Endothelial cell of coronary artery (primary cell): Measurements from ENCODE around the gene KLF2. TPM values are rescaled to one million over a fixed set of nuclear protein-coding genes. Genes with fewer than 3 reads are reported as not detected.

Source experiments
- total RNA-seq: library from RNA; depleted of rRNA; stranded (reverse); fragments of >200 nt; gene quantifications from 2 replicates; pipeline ENCODE4 v1.2.3, GENCODE V29; 2014

Gene KLF2
- 7.2 and 15.4 TPM in 2 replicates for total RNA-seq

DNA sequence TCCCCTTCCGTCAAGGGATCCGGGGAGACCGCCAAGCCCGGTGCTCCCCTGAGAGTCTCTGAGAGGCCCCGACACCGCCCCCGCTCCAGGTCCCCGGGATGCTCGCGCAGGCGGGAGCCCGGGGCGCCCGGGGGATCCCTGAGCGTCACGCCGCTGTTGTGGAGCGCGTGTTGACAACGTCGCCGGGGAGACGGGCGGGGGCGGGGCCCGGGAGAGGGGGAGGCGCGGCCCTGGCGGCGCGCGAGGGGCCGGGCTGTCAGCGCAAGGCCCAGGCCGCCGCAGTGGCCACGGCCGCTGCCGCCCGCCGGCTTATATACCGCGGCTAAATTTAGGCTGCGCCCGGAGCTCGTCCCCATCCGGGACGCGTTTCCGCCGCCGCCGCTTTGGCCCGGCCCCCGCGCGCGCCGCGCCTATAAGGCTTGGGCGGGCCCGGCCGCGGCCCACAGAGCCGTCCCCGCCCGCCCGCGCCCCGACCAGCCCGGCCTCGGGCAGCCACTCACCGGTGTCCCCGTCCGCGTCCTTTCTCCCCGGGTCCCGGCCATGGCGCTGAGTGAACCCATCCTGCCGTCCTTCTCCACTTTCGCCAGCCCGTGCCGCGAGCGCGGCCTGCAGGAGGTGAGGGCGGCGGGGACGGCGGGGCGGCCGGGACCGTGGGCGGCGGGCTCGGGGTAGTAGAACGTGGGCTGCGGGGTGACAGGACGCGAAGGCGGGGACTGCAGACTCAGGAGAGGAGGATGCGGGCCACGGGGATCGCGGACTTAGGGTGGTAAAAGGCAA lies at the start of gene KLF2:
Gene KLF2, plus strand, starts transcription at position 443 of the 777 bp plus-strand sequence. Its CDS starts 98 bp downstream, at position 541.

Other genes starting within 250 kb of the KLF2 start
- 510 and 939 TPM in 2 replicates for gene TPM4, start 248.3 kb upstream of the KLF2 start, total RNA-seq
- 89.6 and 93.1 TPM in 2 replicates for gene RAB8A, start 212.9 kb upstream of the KLF2 start, total RNA-seq
- gene HSH2D, start 181.1 kb upstream of the KLF2 start, total RNA-seq, result not detected in 2 replicates
- gene CIB3, start 151.3 kb upstream of the KLF2 start, total RNA-seq, result not detected in 2 replicates
- 108 and 121 TPM in 2 replicates for gene FAM32A, start 139.4 kb upstream of the KLF2 start, total RNA-seq
- 81.1 and 94.1 TPM in 2 replicates for gene AP1M1, start 126.9 kb upstream of the KLF2 start, total RNA-seq
- gene EPS15L1, start 147.1 kb downstream of the KLF2 start, total RNA-seq, result 6.2 and 13.1 TPM in 2 replicates
- gene CALR3, start 171.3 kb downstream of the KLF2 start, total RNA-seq, result not detected in 2 replicates
- 1.4 and 2.3 TPM in 2 replicates for gene C19orf44, start 171.6 kb downstream of the KLF2 start, total RNA-seq
- 6.7 and 7.4 TPM in 2 replicates for gene CHERP, start 217.6 kb downstream of the KLF2 start, total RNA-seq
- 14.8 and 21.2 TPM in 2 replicates for gene SLC35E1, start 247.6 kb downstream of the KLF2 start, total RNA-seq